ENCODE measurements around the gene MEIOB. TPM values are rescaled to one million over a fixed set of nuclear protein-coding genes. Genes with fewer than 3 reads are reported as not detected.

MEIOB gene
- total RNA-seq, 1 donor from 2014 or later, result 3.7 TPM

- no peak for DNase-seq (ENCODE audit: low spot score)
- Histone ChIP-seq H3K4me2 (no peak overlapping the region), H3K4me3 (no peak overlapping the region), H3K27ac (no peak overlapping the region), H3K9ac (no peak overlapping the region), H3K36me3 (no peaks in the 10 kb centered on the region), H3F3A (ENCODE audit: low read depth) (peaks cover 5% of the 10 kb centered on the region), H4K20me1 (ENCODE audit: low read depth) (peaks cover 25% of the 10 kb centered on the region), H2AFZ (replicated peaks) (no peak overlapping the region), H3K79me2 (ENCODE audit: low read depth) (peaks cover 29% of the 10 kb centered on the region), H3K9me3 (ENCODE audit: low read depth) (no peaks in the 10 kb centered on the region), H3K4me1 (no peaks in the 10 kb centered on the region), H3K27me3 (no peaks in the 10 kb centered on the region)
- no peak for TF ChIP-seq EZH2phosphoT487 (IDR thresholded peaks at IDR 0.05)
- TF ChIP-seq, protein P1, sequence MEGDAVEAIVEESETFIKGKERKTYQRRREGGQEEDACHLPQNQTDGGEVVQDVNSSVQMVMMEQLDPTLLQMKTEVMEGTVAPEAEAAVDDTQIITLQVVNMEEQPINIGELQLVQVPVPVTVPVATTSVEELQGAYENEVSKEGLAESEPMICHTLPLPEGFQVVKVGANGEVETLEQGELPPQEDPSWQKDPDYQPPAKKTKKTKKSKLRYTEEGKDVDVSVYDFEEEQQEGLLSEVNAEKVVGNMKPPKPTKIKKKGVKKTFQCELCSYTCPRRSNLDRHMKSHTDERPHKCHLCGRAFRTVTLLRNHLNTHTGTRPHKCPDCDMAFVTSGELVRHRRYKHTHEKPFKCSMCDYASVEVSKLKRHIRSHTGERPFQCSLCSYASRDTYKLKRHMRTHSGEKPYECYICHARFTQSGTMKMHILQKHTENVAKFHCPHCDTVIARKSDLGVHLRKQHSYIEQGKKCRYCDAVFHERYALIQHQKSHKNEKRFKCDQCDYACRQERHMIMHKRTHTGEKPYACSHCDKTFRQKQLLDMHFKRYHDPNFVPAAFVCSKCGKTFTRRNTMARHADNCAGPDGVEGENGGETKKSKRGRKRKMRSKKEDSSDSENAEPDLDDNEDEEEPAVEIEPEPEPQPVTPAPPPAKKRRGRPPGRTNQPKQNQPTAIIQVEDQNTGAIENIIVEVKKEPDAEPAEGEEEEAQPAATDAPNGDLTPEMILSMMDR (IDR thresholded peaks at IDR 0.05), result no peak
- no peak for TF ChIP-seq EZH2 (IDR thresholded peaks at IDR 0.05)
- H3K4me1 Mint-ChIP-seq, result peaks cover 6% of the 10 kb centered on the region
- H3K27ac Mint-ChIP-seq, result no peak overlapping the region
- no peak overlapping the region for H3K4me3 Mint-ChIP-seq
- peaks cover 4% of the 10 kb centered on the region for H3K36me3 Mint-ChIP-seq
- H3K27me3 Mint-ChIP-seq (ENCODE audit: insufficient read depth, low read depth), result peaks cover 7% of the 10 kb centered on the region
- no peaks in the 10 kb centered on the region for H3K9me3 Mint-ChIP-seq
Measured at GRCh38 chr16:1787322-1788094, 84.5 kb downstream of the MEIOB start.

- Histone ChIP-seq H3K9me3 (ENCODE audit: low read depth) (no peaks in the 10 kb centered on the region), H3K4me2 (no peak overlapping the region), H3F3A (ENCODE audit: low read depth) (peaks cover 5% of the 10 kb centered on the region), H3K4me3 (no peak overlapping the region), H3K9ac (no peak overlapping the region), H3K27ac (no peak overlapping the region), H2AFZ (replicated peaks) (no peak overlapping the region), H3K27me3 (no peaks in the 10 kb centered on the region), H4K20me1 (ENCODE audit: low read depth) (peaks cover 25% of the 10 kb centered on the region), H3K79me2 (ENCODE audit: low read depth) (peaks cover 29% of the 10 kb centered on the region), H3K36me3 (no peaks in the 10 kb centered on the region), H3K4me1 (no peaks in the 10 kb centered on the region)
- Mint-ChIP-seq H3K4me1 (peaks cover 6% of the 10 kb centered on the region), H3K36me3 (peaks cover 4% of the 10 kb centered on the region), H3K9me3 (no peaks in the 10 kb centered on the region), H3K27ac (no peak overlapping the region), H3K27me3 (ENCODE audit: insufficient read depth, low read depth) (peaks cover 7% of the 10 kb centered on the region), H3K4me3 (no peak overlapping the region)
- DNase-seq (ENCODE audit: low spot score), result no peak
- TF ChIP-seq, protein P1 (IDR thresholded peaks at IDR 0.05), result no peak
- TF ChIP-seq EZH2phosphoT487 (IDR thresholded peaks at IDR 0.05) (no peak), EZH2 (IDR thresholded peaks at IDR 0.05) (no peak)
Measured at GRCh38 chr16:1787056-1787321, 85.0 kb downstream of the MEIOB start.

- H3K4me1 ChIP-seq, result peaks cover 1% of the 10 kb centered on the region
- H3K9me3 ChIP-seq (ENCODE audit: low read depth), result no peaks in the 10 kb centered on the region
- H2AFZ ChIP-seq (replicated peaks), result no peak overlapping the region
- TF ChIP-seq EZH2phosphoT487 (IDR thresholded peaks at IDR 0.05), result no peak
- TF ChIP-seq EZH2 (IDR thresholded peaks at IDR 0.05), result no peak
- TF ChIP-seq, protein P1 (IDR thresholded peaks at IDR 0.05), result no peak
- H4K20me1 ChIP-seq (ENCODE audit: low read depth), result peaks cover 31% of the 10 kb centered on the region
- Mint-ChIP-seq H3K27me3 (ENCODE audit: insufficient read depth, low read depth) (peaks cover 7% of the 10 kb centered on the region), H3K4me1 (peaks cover 11% of the 10 kb centered on the region), H3K36me3 (peaks cover 4% of the 10 kb centered on the region), H3K9me3 (no peaks in the 10 kb centered on the region), H3K4me3 (no peak overlapping the region), H3K27ac (no peak overlapping the region)
- peaks cover 6% of the 10 kb centered on the region for H3F3A ChIP-seq (ENCODE audit: low read depth)
- H3K79me2 ChIP-seq (ENCODE audit: low read depth), result peaks cover 34% of the 10 kb centered on the region
- no peak overlapping the region for H3K4me3 ChIP-seq
- no peaks in the 10 kb centered on the region for H3K36me3 ChIP-seq
- DNase-seq (ENCODE audit: low spot score), result no peak
- no peak overlapping the region for H3K4me2 ChIP-seq
- no peaks in the 10 kb centered on the region for H3K27me3 ChIP-seq
- no peak overlapping the region for H3K9ac ChIP-seq
- no peak overlapping the region for H3K27ac ChIP-seq
Measured at GRCh38 chr16:1786242-1787055, 85.5 kb downstream of the MEIOB start.
